Epithelial cell of proximal tubule (primary cell): ENCODE data around the gene MAGI2. TPM values are rescaled to one million over a fixed set of nuclear protein-coding genes. Genes with fewer than 3 reads are reported as not detected.

Source experiments
- DNase-seq: peaks from one replicate; pipeline ENCODE4 v3.0.0-alpha.2; 2011; ENCODE audit warnings: low read depth
- H3K4me3 ChIP-seq: 2 replicates; pipeline ENCODE4 v1.5.1; 2011; ENCODE audit warnings: low read depth, mild to moderate bottlenecking, low read length
- CTCF ChIP-seq: conservative IDR thresholded peaks from 2 replicates; pipeline ENCODE4 v1.5.1; 2012; ENCODE audit warnings: low read depth, mild to moderate bottlenecking, low read length
- total RNA-seq: library from RNA; depleted of rRNA; stranded (reverse); fragments of >200 nt; gene quantifications from 2 replicates; pipeline ENCODE4 v1.2.3, GENCODE V29; 2015

MAGI2 gene
- total RNA-seq, 1 donor from 2014 or later = 0.92 TPM

GRCh38 chr7:79461660-79462059 lies 8.2 kb upstream of the MAGI2 start:
- H3K4me3 ChIP-seq = no peak overlapping the region
- DNase-seq = peak; percentile 39
- TF ChIP-seq CTCF = no peak

- no peak for TF ChIP-seq CTCF
- no peak for DNase-seq
- no peak overlapping the region for H3K4me3 ChIP-seq
Measured at GRCh38 chr7:79459381-79459780, 5.9 kb upstream of the MAGI2 start.

- DNase-seq = no peak
- H3K4me3 ChIP-seq = no peak overlapping the region
- no peak for TF ChIP-seq CTCF
Measured at GRCh38 chr7:79458796-79459195, 5.3 kb upstream of the MAGI2 start.

GRCh38 chr7:79455173-79455790 lies 1.8 kb upstream of the MAGI2 start:
- DNase-seq = no peak
- no peak for TF ChIP-seq CTCF
- H3K4me3 ChIP-seq = peak overlapping the region; percentile 87

GRCh38 chr7:79454361-79454960 lies 994 bp upstream of the MAGI2 start:
- DNase-seq = no peak
- TF ChIP-seq CTCF = no peak

GRCh38 chr7:79453266-79453557 lies 255 bp downstream of the MAGI2 start:
- H3K4me3 ChIP-seq = peak overlapping the region; percentile 87
- TF ChIP-seq CTCF = no peak

More at GRCh38 chr7:79454361-79454960, 994 bp upstream of the MAGI2 start:
- peak overlapping the region; percentile 87 for H3K4me3 ChIP-seq

GRCh38 chr7:79452495-79453265 lies 787 bp downstream of the MAGI2 start:
- DNase-seq = no peak
- peak overlapping the region; percentile 87 for H3K4me3 ChIP-seq
- no peak for TF ChIP-seq CTCF

More at GRCh38 chr7:79453266-79453557, 255 bp downstream of the MAGI2 start:
- DNase-seq = no peak
